Testis (tissue), 3 donors: ENCODE data around the gene CAMTA1. TPM values are rescaled to one million over a fixed set of nuclear protein-coding genes. Genes with fewer than 3 reads are reported as not detected.

Experiments used
- DNase-seq: peaks from one replicate; pipeline ENCODE4 v3.0.0-alpha.2; 2019
- H3K27ac ChIP-seq, 2 donors: fragments of 200-600 bp; sonication (generic); one replicate each; pipeline ENCODE4 v1.5.1; 2019
- H3K27me3 ChIP-seq: fragments of 200-600 bp; sonication (generic); one replicate; pipeline ENCODE4 v1.5.1; 2019
- H3K36me3 ChIP-seq: fragments of 200-600 bp; sonication (generic); one replicate; pipeline ENCODE4 v1.5.1; 2017; ENCODE audit warnings: low read depth; ENCODE audit errors: missing control alignments
- H3K4me1 ChIP-seq: fragments of 200-600 bp; sonication (generic); one replicate; pipeline ENCODE4 v1.5.1; 2019
- H3K4me3 ChIP-seq, 2 donors: fragments of 200-600 bp; sonication (generic); one replicate each; pipeline ENCODE4 v1.5.1; 2017 to 2019
- H3K9me3 ChIP-seq: fragments of 200-600 bp; sonication (generic); one replicate; pipeline ENCODE4 v1.5.1; 2017
- POLR2A ChIP-seq: fragments of 450-650 bp; IDR thresholded peaks from one replicate; pipeline ENCODE4 v1.6.1; 2017; ENCODE audit warnings: antibody characterized with exemption, mild to moderate bottlenecking, moderate library complexity
- WGBS, 2 donors: methylation state at CpG; one replicate each; pipeline ENCODE4 v1.1.5; 2018; 5-methylcytosine and 5-hydroxymethylcytosine counted together
- intact Hi-C: fragments of 100-400 bp; cut with DNase I; formaldehyde crosslinking; loops from one replicate; pipeline ENCODE4 v1.15.1; 2023; ENCODE audit warnings: low total_unique reads
- polyA plus RNA-seq: library from polyadenylated mRNA; stranded (reverse); fragments of 350-450 nt; fragmentation: Illumina TruSeq; extraction: RNeasy Lipid Tissue Mini Kit (QIAGEN cat#74804); gene quantifications from one replicate; pipeline ENCODE4 v1.2.3, GENCODE V29; 2014; ENCODE audit warnings: low read depth, low replicate concordance; ENCODE audit not compliant: insufficient read depth
- total RNA-seq, 2 donors: library from RNA; depleted of rRNA; stranded (reverse); fragments of >200 nt; gene quantifications; one replicate each; pipeline ENCODE4 v1.2.3, GENCODE V29; 2016
- TF ChIP-seq, protein P1 (sequence below), 3 experiments: fragments of 450-650 bp in 2 of 3; fragments of 200-600 bp in 1 of 3; sonication (generic) in 1 of 3; IDR thresholded peaks; one replicate each; pipeline ENCODE4 v1.5.1; 2016 to 2019; ENCODE audit warnings: antibody characterized with exemption in 3 of 3, mild to moderate bottlenecking in 2 of 3, moderate library complexity in 1 of 3

The CAMTA1 gene
- total and polyA plus RNA-seq, 3 donors from 2014 or later = 116 to 158 (median 119) TPM

DNA sequence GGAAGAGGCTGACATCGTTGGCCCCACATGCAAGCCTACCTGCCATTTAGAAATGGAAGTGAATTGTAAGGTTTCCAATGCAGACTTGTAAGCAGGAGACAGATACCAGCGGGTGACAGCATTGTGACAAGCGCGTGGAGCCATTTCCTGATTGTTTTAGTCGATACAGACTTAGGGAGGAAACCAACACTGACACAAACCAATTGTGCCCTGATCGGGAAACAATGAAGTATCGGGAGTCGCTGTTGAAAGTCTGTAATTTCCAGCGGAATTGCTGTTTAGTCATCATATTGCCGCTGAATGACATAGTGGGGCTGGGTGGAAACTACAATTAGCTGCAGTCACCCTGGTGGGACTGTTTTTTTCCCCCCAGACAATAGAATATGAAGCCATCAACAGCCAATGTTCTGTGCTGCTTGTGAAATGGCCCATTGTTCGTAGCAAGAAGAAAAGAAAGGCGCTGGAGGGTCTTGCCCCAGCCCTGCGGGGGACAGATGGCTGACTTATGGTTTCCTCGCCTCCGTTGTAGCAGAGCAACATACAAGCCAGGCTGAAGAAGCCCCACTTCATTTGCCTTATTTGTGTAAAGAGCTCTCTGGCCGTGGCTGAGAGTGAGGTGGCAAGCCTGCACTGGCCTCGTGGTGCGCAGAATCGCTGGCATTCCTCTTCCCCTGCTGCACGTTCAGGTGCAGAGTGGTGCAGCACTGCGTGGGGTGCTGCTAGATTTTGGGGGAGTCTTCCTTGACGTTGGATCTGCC is 462.7 kb downstream of the CAMTA1 start:
- H3K4me1 ChIP-seq = no peaks in the 10 kb centered on the region
- TF ChIP-seq, protein P1, sequence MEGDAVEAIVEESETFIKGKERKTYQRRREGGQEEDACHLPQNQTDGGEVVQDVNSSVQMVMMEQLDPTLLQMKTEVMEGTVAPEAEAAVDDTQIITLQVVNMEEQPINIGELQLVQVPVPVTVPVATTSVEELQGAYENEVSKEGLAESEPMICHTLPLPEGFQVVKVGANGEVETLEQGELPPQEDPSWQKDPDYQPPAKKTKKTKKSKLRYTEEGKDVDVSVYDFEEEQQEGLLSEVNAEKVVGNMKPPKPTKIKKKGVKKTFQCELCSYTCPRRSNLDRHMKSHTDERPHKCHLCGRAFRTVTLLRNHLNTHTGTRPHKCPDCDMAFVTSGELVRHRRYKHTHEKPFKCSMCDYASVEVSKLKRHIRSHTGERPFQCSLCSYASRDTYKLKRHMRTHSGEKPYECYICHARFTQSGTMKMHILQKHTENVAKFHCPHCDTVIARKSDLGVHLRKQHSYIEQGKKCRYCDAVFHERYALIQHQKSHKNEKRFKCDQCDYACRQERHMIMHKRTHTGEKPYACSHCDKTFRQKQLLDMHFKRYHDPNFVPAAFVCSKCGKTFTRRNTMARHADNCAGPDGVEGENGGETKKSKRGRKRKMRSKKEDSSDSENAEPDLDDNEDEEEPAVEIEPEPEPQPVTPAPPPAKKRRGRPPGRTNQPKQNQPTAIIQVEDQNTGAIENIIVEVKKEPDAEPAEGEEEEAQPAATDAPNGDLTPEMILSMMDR (IDR thresholded peaks at IDR 0.05) = no peak
- TF ChIP-seq POLR2A = no peak
- 85 to 87% methylated on average over 18 to 22 of the region's 22 CpGs for WGBS, 2 donors
- H3K4me3 ChIP-seq = no peak overlapping the region
- intact Hi-C loops = no loop called here
- no peak for DNase-seq
- no peaks in the 10 kb centered on the region for H3K27me3 ChIP-seq
- H3K27ac ChIP-seq = no peak overlapping the region
- H3K36me3 ChIP-seq = no peaks in the 10 kb centered on the region
- no peaks in the 10 kb centered on the region for H3K9me3 ChIP-seq

DNA sequence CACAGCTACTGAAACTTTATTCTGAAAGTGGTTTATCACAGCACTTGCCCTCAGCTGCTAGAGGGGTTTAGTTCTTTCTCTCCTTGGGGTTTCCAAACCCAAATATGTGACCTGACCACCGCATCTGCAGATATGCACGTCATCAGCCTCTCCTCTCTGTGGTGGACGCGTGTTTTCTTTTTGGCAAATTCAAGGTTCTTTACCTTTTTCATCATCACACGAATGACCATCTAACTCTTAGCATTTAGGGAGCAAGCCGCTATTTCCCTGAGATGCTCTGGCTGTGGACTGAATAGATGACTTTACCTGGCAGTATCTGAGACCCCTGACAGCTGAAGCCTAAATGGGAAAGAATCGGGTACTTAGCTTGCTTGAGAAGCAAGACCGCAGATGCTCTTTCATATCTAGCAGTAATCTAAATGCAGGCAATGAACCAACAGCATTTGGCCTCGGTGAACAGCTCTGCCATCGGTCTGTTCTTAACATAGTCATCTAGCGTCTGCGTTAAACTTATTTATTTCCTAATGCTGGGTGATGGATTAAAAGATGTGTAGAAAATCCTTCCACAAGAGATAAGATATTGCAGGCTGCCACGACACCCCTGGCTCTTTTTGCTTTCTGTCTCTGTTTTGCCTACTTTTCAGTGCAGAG is 463.4 kb downstream of the CAMTA1 start:
- no peak overlapping the region for H3K4me3 ChIP-seq
- H3K4me1 ChIP-seq = no peaks in the 10 kb centered on the region
- no peaks in the 10 kb centered on the region for H3K36me3 ChIP-seq
- intact Hi-C loops = no loop called here
- TF ChIP-seq POLR2A = no peak
- TF ChIP-seq, protein P1 (IDR thresholded peaks at IDR 0.05) = no peak
- H3K27ac ChIP-seq = no peak overlapping the region
- 89 to 90% methylated on average over 13 of the region's 13 CpGs for WGBS, 2 donors
- no peaks in the 10 kb centered on the region for H3K9me3 ChIP-seq
- no peaks in the 10 kb centered on the region for H3K27me3 ChIP-seq
- no peak for DNase-seq

DNA sequence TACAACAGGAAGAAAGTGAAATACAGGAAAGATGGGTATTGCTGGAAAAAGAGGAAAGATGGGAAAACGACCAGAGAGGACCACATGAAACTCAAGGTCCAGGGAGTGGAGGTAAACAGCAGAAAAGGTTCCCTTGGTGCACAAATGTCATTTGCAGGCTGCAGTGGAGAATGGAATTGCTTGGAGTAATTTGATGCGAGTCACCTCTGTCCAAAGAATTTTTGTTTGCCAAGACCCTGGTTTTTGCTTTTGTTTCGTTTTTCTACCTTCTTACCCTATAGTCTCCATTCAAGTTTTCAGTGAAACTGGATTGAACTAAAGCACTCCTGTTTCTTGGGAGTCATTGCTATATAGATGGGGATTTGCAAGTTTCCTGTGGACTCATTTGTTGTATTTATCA is 464.3 kb downstream of the CAMTA1 start:
- TF ChIP-seq, protein P1 (IDR thresholded peaks at IDR 0.05) = no peak
- H3K4me1 ChIP-seq = no peaks in the 10 kb centered on the region
- no peak overlapping the region for H3K4me3 ChIP-seq
- WGBS, 2 donors = 89% methylated on average over 3 of the region's 3 CpGs
- DNase-seq = no peak
- H3K27ac ChIP-seq = no peak overlapping the region
- intact Hi-C loops = no loop called here
- no peaks in the 10 kb centered on the region for H3K27me3 ChIP-seq
- no peaks in the 10 kb centered on the region for H3K36me3 ChIP-seq
- H3K9me3 ChIP-seq = no peaks in the 10 kb centered on the region

DNA sequence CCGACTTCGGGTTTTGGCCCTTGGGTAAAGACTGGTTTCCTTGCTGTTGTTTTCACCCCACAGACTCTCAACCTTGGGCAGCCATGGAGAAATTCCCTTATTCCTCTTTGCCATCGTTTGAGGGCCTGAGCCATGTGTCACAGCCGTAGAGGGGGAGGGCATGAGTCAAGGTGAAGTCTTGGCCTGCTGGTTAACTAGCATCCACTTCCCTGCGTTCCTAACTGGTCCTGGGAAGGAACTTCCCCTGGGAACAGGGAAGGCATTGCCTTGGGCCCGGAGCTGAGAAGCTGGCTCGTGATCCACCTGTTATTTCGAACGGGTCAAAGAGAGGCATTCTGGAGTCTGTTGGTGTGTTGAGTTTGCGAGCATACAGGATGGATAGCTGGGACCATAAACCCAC is 464.9 kb downstream of the CAMTA1 start:
- H3K36me3 ChIP-seq = no peaks in the 10 kb centered on the region
- intact Hi-C loops = no loop called here
- no peak for DNase-seq
- no peaks in the 10 kb centered on the region for H3K27me3 ChIP-seq
- no peak overlapping the region for H3K27ac ChIP-seq
- no peaks in the 10 kb centered on the region for H3K9me3 ChIP-seq
- TF ChIP-seq, protein P1 (IDR thresholded peaks at IDR 0.05) = no peak
- TF ChIP-seq POLR2A = no peak
- H3K4me1 ChIP-seq = no peaks in the 10 kb centered on the region
- no peak overlapping the region for H3K4me3 ChIP-seq
- 82 to 94% methylated on average over 10 of the region's 10 CpGs for WGBS, 2 donors
